Epithelial cell of proximal tubule (primary cell): ENCODE measurements around the gene CHL1. TPM values are rescaled to one million over a fixed set of nuclear protein-coding genes. Genes with fewer than 3 reads are reported as not detected.

ENCODE experiments used
- DNase-seq: peaks from one replicate; pipeline ENCODE4 v3.0.0-alpha.2; 2011; ENCODE audit warnings: low read depth
- H3K4me3 ChIP-seq: 2 replicates; pipeline ENCODE4 v1.5.1; 2011; ENCODE audit warnings: low read depth, mild to moderate bottlenecking, low read length
- total RNA-seq: library from RNA; depleted of rRNA; stranded (reverse); fragments of >200 nt; gene quantifications from 2 replicates; pipeline ENCODE4 v1.2.3, GENCODE V29; 2015
- TF ChIP-seq, protein P1 (sequence below): conservative IDR thresholded peaks from 2 replicates; pipeline ENCODE4 v1.5.1; 2012; ENCODE audit warnings: low read depth, mild to moderate bottlenecking, low read length

CHL1 gene
- total RNA-seq, 1 donor from 2014 or later = 0.17 TPM

DNA sequence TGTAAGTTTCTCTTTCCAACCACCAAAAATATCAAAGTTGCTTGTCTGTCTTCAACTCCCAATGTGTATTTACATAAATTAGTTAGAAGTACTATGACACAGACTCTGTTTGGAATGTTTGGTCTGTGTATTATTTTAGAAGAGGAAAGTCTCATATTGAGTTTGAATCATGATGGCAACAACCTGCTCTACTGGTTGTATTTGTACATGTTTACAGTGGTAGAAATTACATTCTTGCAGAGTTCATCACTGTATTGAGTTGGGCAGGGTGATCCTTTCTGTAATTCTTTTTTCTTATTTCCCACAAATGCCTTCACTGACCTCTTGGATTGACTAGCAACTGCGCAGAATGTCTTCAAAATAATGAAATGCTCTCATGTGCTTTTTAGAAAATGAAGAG, 149.6 kb downstream of the CHL1 start:
- H3K4me3 ChIP-seq = no peak overlapping the region
- TF ChIP-seq, protein P1, sequence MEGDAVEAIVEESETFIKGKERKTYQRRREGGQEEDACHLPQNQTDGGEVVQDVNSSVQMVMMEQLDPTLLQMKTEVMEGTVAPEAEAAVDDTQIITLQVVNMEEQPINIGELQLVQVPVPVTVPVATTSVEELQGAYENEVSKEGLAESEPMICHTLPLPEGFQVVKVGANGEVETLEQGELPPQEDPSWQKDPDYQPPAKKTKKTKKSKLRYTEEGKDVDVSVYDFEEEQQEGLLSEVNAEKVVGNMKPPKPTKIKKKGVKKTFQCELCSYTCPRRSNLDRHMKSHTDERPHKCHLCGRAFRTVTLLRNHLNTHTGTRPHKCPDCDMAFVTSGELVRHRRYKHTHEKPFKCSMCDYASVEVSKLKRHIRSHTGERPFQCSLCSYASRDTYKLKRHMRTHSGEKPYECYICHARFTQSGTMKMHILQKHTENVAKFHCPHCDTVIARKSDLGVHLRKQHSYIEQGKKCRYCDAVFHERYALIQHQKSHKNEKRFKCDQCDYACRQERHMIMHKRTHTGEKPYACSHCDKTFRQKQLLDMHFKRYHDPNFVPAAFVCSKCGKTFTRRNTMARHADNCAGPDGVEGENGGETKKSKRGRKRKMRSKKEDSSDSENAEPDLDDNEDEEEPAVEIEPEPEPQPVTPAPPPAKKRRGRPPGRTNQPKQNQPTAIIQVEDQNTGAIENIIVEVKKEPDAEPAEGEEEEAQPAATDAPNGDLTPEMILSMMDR = no peak
- no peak for DNase-seq

DNA sequence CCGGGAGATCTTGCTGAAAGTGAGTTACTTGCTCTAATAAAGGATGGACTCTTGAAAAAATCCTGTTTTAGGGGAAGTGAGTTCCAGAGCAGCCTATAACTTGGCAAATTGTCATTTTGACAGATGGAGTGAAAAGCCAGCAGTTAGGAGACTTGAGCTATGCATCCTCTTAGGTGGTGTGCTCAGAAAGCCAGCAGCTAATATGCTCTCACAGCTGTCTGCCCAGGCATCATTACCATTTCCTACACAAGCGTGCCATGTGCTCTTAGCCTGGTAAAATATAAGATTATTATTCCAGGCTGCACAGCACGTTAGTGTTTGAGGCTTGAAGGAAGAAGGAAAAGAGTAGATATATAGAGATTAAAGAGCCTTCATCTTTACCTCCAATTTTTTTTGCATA, 151.0 kb downstream of the CHL1 start:
- TF ChIP-seq, protein P1 = no peak
- no peak overlapping the region for H3K4me3 ChIP-seq
- no peak for DNase-seq

DNA sequence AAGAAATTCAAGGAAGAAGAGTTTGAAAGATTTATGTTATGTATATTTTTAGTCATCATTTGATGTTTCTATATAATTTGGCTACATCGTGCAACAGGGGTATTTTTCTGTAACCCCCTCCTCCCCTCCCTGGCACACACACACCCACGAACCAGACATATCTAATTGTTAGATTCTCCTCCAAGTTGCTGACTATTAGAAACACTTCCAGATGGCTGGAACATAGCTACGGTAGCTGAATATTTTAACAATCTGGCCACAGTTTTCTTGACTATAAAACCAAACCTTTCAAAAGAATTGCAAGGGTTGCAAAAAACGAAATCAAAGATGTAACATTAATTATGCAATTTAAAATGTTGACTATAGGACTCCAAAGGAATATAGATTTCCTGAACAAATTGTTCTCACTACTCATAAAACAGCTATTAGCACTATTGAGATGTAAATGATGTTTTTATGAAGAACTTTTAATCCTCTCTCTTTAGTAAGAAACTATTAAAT, 154.4 kb downstream of the CHL1 start:
- H3K4me3 ChIP-seq = no peak overlapping the region
- TF ChIP-seq, protein P1 = no peak
- DNase-seq = no peak

DNA sequence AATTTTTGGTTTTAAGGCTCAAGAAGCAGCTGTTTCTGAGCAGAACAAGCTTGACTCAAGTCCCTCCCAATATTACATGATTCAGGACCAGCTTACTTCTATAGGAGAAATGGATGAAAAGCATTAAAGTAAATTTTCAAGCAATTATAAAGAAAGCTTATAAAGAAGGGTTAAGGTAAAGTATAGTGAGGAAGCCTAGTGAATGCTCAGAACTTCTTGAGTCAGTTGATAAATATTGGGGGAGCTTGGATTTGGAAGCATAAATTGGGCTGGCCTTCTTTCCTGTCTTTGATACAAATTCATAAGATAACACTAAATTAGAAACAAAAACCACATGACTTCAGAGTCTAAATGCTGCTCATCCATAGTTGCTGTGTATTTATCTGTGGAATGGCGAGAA, 156.0 kb downstream of the CHL1 start:
- no peak for DNase-seq
- TF ChIP-seq, protein P1 = no peak
- no peak overlapping the region for H3K4me3 ChIP-seq

DNA sequence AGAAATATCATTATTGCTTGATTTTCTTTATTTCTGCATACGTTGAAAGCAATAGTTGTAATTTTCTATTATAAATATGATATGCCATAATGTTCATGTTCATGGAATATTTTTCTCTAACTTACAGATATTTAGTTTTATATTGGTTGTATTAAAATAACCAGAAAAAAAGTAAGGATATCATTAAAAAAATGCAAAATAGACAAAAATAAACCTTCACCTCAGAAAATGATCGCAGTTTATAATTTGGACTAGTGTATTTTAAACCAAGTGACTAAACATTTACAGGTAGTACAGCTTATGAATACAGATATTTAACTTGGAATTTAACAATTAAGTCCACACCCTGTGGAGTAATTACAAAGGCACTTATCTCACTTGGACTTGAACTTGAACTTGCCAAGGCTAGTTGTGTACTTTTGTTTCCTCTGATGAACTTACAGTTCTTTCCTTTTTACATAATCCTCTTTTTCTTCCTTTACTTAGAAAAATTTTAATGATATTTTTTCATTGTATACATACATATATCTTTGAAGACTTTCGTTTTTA, 156.7 kb downstream of the CHL1 start:
- TF ChIP-seq, protein P1 = no peak
- no peak overlapping the region for H3K4me3 ChIP-seq
- DNase-seq = no peak

DNA sequence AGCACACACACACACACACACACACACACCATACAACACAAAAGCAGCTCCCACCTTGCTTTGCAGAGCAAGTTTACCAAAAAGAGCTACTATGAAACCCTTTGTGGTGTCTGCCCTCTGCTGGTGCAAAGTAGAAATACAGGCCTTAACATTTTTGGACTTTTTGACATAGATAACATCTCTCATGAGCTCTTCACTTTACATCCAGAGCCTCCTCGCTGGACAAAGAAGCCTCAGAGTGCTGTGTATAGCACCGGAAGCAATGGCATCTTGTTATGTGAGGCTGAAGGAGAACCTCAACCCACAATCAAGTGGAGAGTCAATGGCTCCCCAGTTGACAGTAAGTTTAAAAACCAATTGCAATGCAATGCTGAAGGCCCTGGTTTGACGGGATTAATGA, 157.9 kb downstream of the CHL1 start:
- DNase-seq = no peak
- TF ChIP-seq, protein P1 = peak; percentile 86
- H3K4me3 ChIP-seq = no peak overlapping the region

DNA sequence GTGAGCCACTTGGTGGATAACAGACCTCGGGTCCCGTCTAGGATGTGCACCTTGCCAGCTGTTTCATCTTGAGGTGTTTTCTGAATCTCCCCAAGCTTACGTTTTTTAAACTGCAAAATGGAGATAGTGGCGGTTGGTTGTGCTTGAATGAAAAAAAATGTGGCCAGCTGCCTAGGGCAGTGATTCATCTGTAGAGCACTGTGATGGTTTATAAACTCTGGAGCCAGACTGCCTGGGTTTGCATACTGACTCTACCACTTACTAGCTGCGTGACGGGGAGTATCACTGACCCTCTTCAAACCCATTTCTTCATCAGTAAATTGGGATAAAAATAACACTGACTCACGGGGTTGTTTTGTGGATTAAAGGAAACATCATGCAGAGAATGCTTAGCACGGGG, 159.1 kb downstream of the CHL1 start:
- no peak overlapping the region for H3K4me3 ChIP-seq
- peak; percentile 79 for DNase-seq

More for the DNA sequence above, 159.1 kb downstream of the CHL1 start:
- TF ChIP-seq, protein P1 = no peak
